Measurements from ENCODE around the gene TGFB1I1.

The TGFB1I1 gene

DNA sequence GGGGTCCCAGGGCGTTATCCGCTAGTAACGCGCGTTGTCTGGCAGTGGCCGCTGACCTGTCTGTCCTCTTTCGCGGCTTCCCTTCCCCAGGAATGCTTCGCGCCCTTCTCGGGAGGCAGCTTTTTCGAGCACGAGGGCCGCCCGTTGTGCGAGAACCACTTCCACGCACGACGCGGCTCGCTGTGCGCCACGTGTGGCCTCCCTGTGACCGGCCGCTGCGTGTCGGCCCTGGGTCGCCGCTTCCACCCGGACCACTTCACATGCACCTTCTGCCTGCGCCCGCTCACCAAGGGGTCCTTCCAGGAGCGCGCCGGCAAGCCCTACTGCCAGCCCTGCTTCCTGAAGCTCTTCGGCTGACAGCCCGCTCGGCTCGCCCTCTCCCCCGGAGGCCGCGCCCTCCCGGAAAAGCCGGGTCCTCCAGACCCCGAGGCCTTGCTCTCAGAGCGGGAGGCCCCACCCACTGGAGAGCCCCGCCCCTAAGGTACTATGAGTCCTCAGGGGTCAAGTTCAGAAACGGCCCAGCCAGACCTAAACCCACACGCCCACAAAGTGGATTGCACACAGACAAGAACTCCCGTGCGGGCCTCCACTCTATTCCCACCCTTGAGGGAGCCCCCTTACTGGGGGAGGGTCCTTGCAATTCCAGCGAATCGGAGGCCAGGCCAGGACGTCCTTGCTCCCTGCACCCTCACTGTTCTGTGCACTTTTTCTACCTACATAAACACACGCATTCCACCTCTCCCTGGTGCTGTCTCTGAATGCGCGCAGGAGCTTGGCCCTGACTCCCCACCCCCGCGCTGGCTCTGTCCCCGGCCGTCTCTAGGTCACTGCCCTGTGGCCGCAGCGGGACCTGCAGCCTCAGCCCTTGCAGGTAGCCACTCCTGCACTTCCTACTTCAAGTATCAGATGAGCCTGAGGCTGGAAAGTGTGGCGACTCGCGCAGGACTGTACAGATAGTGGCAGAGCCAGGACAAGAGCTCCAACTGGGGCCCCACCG lies 5.6 kb downstream of the TGFB1I1 start:
- Histone ChIP-seq H3K36me3 (replicated peaks; ENCODE audit: low read depth, low read length) (no peaks in the 10 kb centered on the region), H3K9ac (ENCODE audit: low read length) (no peak overlapping the region), H3K4me1 (ENCODE audit: low read length) (0 out of 2 replicates have a peak, but pooled peaks cover 3% of the 10 kb centered on the region), H2AFZ (ENCODE audit: low read depth, low read length) (no peak overlapping the region), H3K79me2 (ENCODE audit: low read length) (no peaks in the 10 kb centered on the region), H3K9me3 (ENCODE audit: insufficient read depth, low read length) (no peaks in the 10 kb centered on the region), H3K27ac (ENCODE audit: low read length) (no peak overlapping the region), H4K20me1 (ENCODE audit: insufficient read depth, low read length) (no peaks in the 10 kb centered on the region), H3K4me3 (ENCODE audit: low read length) (no peak overlapping the region), H3K4me2 (ENCODE audit: low read length) (no peak overlapping the region), H3K27me3 (ENCODE audit: low read depth, low read length) (peaks cover 7% of the 10 kb centered on the region)
- no peak for TF ChIP-seq EZH2phosphoT487 (IDR thresholded peaks at IDR 0.05; ENCODE audit: low read depth)
- TF ChIP-seq, protein P1, sequence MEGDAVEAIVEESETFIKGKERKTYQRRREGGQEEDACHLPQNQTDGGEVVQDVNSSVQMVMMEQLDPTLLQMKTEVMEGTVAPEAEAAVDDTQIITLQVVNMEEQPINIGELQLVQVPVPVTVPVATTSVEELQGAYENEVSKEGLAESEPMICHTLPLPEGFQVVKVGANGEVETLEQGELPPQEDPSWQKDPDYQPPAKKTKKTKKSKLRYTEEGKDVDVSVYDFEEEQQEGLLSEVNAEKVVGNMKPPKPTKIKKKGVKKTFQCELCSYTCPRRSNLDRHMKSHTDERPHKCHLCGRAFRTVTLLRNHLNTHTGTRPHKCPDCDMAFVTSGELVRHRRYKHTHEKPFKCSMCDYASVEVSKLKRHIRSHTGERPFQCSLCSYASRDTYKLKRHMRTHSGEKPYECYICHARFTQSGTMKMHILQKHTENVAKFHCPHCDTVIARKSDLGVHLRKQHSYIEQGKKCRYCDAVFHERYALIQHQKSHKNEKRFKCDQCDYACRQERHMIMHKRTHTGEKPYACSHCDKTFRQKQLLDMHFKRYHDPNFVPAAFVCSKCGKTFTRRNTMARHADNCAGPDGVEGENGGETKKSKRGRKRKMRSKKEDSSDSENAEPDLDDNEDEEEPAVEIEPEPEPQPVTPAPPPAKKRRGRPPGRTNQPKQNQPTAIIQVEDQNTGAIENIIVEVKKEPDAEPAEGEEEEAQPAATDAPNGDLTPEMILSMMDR (IDR thresholded peaks at IDR 0.05; ENCODE audit: low read depth, low read length), result no peak

DNA sequence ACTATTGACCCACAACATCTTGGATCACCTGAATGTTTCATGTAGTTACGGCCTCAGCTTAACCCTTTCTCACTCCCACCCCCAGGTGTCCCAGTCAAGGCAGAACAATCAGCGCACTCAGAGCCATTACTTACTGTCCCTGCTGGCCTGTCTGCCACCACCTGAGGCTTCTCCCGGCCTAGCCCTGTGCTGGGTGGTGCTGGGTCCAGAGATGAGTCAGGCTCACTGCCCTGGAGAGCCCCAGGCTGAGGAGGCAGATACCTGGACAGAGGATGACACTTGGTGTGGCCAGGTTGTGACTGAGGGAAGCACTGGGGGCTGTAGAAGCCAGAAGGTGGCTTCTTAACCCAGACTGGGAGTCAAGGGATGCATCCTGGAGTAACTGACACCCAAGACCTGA lies 7.0 kb downstream of the TGFB1I1 start:
- Histone ChIP-seq H3K36me3 (replicated peaks; ENCODE audit: low read depth, low read length) (no peaks in the 10 kb centered on the region), H3K79me2 (ENCODE audit: low read length) (no peaks in the 10 kb centered on the region), H3K4me1 (ENCODE audit: low read length) (0 out of 2 replicates have a peak, but pooled peaks cover 3% of the 10 kb centered on the region), H3K9me3 (ENCODE audit: insufficient read depth, low read length) (no peaks in the 10 kb centered on the region), H3K4me3 (ENCODE audit: low read length) (no peak overlapping the region), H2AFZ (ENCODE audit: low read depth, low read length) (no peak overlapping the region), H4K20me1 (ENCODE audit: insufficient read depth, low read length) (no peaks in the 10 kb centered on the region), H3K27ac (ENCODE audit: low read length) (no peak overlapping the region), H3K4me2 (ENCODE audit: low read length) (no peak overlapping the region), H3K27me3 (ENCODE audit: low read depth, low read length) (peaks cover 10% of the 10 kb centered on the region), H3K9ac (ENCODE audit: low read length) (no peak overlapping the region)
- TF ChIP-seq, protein P1 (IDR thresholded peaks at IDR 0.05; ENCODE audit: low read depth, low read length), result no peak
- TF ChIP-seq EZH2phosphoT487 (IDR thresholded peaks at IDR 0.05; ENCODE audit: low read depth), result no peak

DNA sequence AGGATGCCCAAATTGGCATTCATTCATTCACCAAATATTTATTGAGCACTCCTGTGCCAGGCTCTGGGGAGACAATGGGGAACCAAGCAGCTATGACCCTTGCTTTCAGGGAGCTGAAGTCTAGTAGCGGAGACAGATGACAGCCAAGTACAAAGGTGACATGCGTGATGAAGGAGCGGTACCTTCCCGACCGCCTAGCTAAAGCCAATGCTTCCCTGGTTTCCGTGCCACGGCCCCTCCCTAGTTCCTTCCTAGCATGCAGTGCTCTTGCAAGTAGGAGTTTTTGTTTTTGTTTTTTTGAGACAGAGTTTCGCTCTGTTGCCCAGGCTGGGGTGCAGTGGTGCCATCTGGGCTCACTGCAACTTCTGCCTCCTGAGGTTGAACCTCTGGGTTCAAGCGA lies 7.8 kb downstream of the TGFB1I1 start:
- H3K4me2 ChIP-seq (ENCODE audit: low read length), result no peak overlapping the region
- no peaks in the 10 kb centered on the region for H3K79me2 ChIP-seq (ENCODE audit: low read length)
- 0 out of 2 replicates have a peak, but pooled peaks cover 3% of the 10 kb centered on the region for H3K4me1 ChIP-seq (ENCODE audit: low read length)
- no peaks in the 10 kb centered on the region for H3K9me3 ChIP-seq (ENCODE audit: insufficient read depth, low read length)
- H2AFZ ChIP-seq (ENCODE audit: low read depth, low read length), result no peak overlapping the region
- no peak overlapping the region for H3K4me3 ChIP-seq (ENCODE audit: low read length)
- no peak overlapping the region for H3K27ac ChIP-seq (ENCODE audit: low read length)
- H3K9ac ChIP-seq (ENCODE audit: low read length), result no peak overlapping the region
- no peaks in the 10 kb centered on the region for H4K20me1 ChIP-seq (ENCODE audit: insufficient read depth, low read length)
- H3K36me3 ChIP-seq (replicated peaks; ENCODE audit: low read depth, low read length), result no peaks in the 10 kb centered on the region
- H3K27me3 ChIP-seq (ENCODE audit: low read depth, low read length), result peaks cover 10% of the 10 kb centered on the region
- no peak for TF ChIP-seq EZH2phosphoT487 (IDR thresholded peaks at IDR 0.05; ENCODE audit: low read depth)
- TF ChIP-seq, protein P1 (IDR thresholded peaks at IDR 0.05; ENCODE audit: low read depth, low read length), result no peak

DNA sequence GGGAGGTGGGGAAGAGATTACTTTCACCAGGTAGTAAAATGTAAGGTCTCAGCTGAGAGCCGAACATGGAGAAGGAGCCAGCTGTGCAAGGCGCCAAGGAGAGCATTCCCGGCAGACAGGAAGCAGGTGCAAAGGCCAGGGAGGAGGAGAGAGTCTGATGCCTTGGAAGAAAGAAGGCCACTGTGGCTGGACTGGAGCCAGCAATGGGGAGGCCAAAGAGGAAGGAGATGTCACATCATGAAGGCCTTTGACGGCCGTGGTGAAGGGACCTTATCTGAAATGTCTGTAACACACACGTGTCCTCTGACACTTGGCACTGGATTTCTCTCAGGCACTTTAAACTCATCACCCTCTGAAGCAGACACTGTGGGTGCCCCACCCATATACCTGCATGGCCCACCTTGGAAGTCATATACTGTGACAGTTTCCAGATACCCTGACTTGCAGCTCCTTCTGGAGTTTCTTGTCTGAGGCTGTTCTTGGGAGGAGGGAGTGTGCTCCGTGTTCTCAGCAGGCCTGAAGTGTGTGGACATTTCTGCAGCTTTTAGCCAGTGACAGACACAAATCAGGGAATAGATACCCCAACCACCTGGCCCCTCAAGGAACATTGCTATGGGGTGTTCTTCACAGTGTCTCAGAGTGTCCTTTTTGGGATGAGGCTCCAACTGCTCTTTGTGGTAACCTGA lies 9.0 kb downstream of the TGFB1I1 start:
- Histone ChIP-seq H3K27ac (ENCODE audit: low read length) (no peak overlapping the region), H3K9ac (ENCODE audit: low read length) (no peak overlapping the region), H3K9me3 (ENCODE audit: insufficient read depth, low read length) (no peaks in the 10 kb centered on the region), H4K20me1 (ENCODE audit: insufficient read depth, low read length) (no peaks in the 10 kb centered on the region), H3K4me1 (ENCODE audit: low read length) (no peaks in the 10 kb centered on the region), H3K4me2 (ENCODE audit: low read length) (no peak overlapping the region), H3K36me3 (replicated peaks; ENCODE audit: low read depth, low read length) (no peaks in the 10 kb centered on the region), H3K4me3 (ENCODE audit: low read length) (no peak overlapping the region), H3K27me3 (ENCODE audit: low read depth, low read length) (peaks cover 10% of the 10 kb centered on the region), H2AFZ (ENCODE audit: low read depth, low read length) (no peak overlapping the region), H3K79me2 (ENCODE audit: low read length) (no peaks in the 10 kb centered on the region)
- TF ChIP-seq, protein P1 (IDR thresholded peaks at IDR 0.05; ENCODE audit: low read depth, low read length), result no peak
- TF ChIP-seq EZH2phosphoT487 (IDR thresholded peaks at IDR 0.05; ENCODE audit: low read depth), result no peak
